ENCODE measurements around the gene STPG2. TPM values are rescaled to one million over a fixed set of nuclear protein-coding genes. Genes with fewer than 3 reads are reported as not detected.

STPG2 gene
- total RNA-seq, 5 donors from 2014 or later (not counting 1 experiment from before 2014, with no cell fraction given): 0.19 to 0.35 (median 0.26) TPM; not detected in 2

DNA sequence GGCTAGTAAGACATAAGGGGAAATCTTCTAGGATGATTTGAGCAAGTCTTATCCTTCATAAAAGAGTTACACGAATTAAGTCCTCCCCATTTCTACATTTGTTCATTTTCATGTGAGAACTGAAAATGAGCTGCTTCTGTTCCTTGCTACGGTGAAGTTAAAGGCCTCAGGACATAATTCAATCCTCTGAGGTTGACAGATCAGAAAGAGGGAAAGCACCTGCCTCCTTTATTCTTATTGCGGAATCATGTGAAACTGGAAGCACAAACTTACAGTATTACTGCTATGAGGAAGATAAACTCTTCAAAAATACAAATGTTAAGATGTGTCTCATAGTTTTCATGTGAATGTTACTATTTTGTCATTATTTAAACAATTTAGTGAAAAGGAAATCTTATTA lies 395.3 kb downstream of the STPG2 start:
- H3K27me3 ChIP-seq (replicated peaks in 1 of 2; ENCODE audit: control insufficient read depth in 2 of 2, extremely low read depth in 1 of 2, insufficient read depth in 2 of 2, low read length in 1 of 2): no peaks in the 10 kb centered on the region
- H3K9me3 ChIP-seq: no peaks in the 10 kb centered on the region
- Mint-ChIP-seq H3K4me1 (no peaks in the 10 kb centered on the region), H3K4me3 (no peak overlapping the region), H3K27ac (no peak overlapping the region), H3K27me3 (no peaks in the 10 kb centered on the region), H3K9me3 (peaks cover 0 to 3% (median 0%) of the 10 kb centered on the region in 3 donors), H3K36me3 (no peaks in the 10 kb centered on the region)
- no peaks in the 10 kb centered on the region for H3K4me1 ChIP-seq (ENCODE audit: control insufficient read depth in 1 of 2, extremely low read depth in 1 of 2, insufficient read depth in 2 of 2, low read length in 2 of 2)
- DNase-seq (no peak), ATAC-seq (replicated peaks in 1 of 4) (no peak)
- no peak overlapping the region for H3K4me3 ChIP-seq (ENCODE audit: control insufficient read depth in 1 of 2, extremely low read depth in 1 of 2, low read length in 1 of 2)
- H3K36me3 ChIP-seq (ENCODE audit: control insufficient read depth in 2 of 2, extremely low read depth in 1 of 2, insufficient read depth in 1 of 2, low read length in 1 of 2): no peaks in the 10 kb centered on the region
- WGBS (ENCODE audit: insufficient coverage): no CpG with 5 or more reads among the region's 3 CpGs
- ChIA-PET CTCF (interaction anchor here in 1 of 2 donors (0.6 kb wide), 1 partner anchor 745 kb away, joined by 3 read pairs; no protein-coding TSS in a partner anchor), POLR2A (interaction anchor here in 1 of 2 donors (0.7 kb wide), 1 partner anchor 7 kb away, joined by 4 read pairs; no protein-coding TSS in a partner anchor)
- no peak overlapping the region for H3K27ac ChIP-seq (ENCODE audit: low read length)

DNA sequence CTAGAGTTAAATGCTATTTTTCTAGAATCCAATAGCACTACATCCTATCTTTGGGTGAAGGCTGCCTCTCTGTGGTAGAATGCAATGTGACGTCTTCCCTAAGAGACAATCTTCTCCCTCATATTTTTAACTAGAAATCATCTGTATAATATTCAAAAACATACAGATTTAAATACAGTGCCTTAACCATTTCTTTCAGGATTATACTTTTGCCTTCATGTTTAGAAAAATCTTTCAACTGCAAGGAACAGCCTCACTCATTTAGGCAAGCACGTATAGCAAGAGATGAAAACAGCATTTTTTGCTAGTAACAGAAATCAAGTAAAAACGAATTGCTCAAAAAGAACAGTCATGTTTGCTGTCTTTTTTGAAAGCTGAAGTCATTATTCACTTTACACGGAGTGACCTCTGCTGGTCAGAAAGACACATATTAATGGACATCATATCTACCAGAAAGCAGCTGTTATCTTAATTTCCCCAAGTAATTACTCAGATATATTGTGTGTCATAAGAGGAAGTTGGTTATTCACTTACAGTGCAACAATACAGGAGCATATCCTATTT lies 422.3 kb downstream of the STPG2 start:
- Mint-ChIP-seq H3K27ac (no peak overlapping the region), H3K4me3 (no peak overlapping the region), H3K36me3 (no peaks in the 10 kb centered on the region), H3K4me1 (no peaks in the 10 kb centered on the region), H3K9me3 (peaks cover 0 to 3% (median 0%) of the 10 kb centered on the region in 3 donors), H3K27me3 (no peaks in the 10 kb centered on the region)
- Histone ChIP-seq H3K4me1 (ENCODE audit: control insufficient read depth in 1 of 2, extremely low read depth in 1 of 2, insufficient read depth in 2 of 2, low read length in 2 of 2) (no peaks in the 10 kb centered on the region), H3K36me3 (ENCODE audit: control insufficient read depth in 2 of 2, extremely low read depth in 1 of 2, insufficient read depth in 1 of 2, low read length in 1 of 2) (no peaks in the 10 kb centered on the region), H3K27me3 (replicated peaks in 1 of 2; ENCODE audit: control insufficient read depth in 2 of 2, extremely low read depth in 1 of 2, insufficient read depth in 2 of 2, low read length in 1 of 2) (no peaks in the 10 kb centered on the region), H3K4me3 (ENCODE audit: control insufficient read depth in 1 of 2, extremely low read depth in 1 of 2, low read length in 1 of 2) (no peak overlapping the region), H3K27ac (ENCODE audit: low read length) (no peak overlapping the region), H3K9me3 (no peaks in the 10 kb centered on the region)
- 0% methylated on average over 1 of the region's 4 CpGs for WGBS (ENCODE audit: insufficient coverage)
- no peak for DNase-seq
- POLR2A ChIA-PET: no interaction called here
- ATAC-seq (replicated peaks in 1 of 4): no peak
- CTCF ChIA-PET: no interaction called here

DNA sequence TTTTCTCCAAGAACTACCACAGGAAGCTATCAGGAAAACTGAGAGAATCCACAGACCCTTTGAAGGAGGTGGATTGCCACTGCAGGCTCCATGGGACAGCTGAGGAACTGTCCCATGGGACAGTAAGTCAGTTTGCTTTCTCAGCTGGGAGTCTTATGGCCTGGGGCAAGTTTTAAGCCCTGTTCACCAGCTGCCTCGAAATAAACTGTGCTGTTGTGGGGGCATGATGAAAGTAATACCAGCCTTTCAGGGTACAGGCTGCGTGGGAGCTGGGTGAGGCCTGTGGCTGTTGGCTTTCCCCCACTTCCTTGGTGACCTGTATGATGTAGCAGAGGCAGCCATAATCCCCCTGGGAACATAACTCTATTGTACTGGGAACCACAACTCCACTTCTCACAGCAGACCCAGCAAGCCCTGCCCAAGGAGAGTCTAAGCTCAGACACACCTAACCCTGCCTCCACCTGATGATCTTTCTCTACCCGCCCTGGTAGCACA lies 452.1 kb downstream of the STPG2 start:
- Histone ChIP-seq H3K36me3 (ENCODE audit: control insufficient read depth in 2 of 2, extremely low read depth in 1 of 2, insufficient read depth in 1 of 2, low read length in 1 of 2) (no peaks in the 10 kb centered on the region), H3K4me3 (ENCODE audit: control insufficient read depth in 1 of 2, extremely low read depth in 1 of 2, low read length in 1 of 2) (no peak overlapping the region), H3K9me3 (no peaks in the 10 kb centered on the region), H3K4me1 (ENCODE audit: control insufficient read depth in 1 of 2, extremely low read depth in 1 of 2, insufficient read depth in 2 of 2, low read length in 2 of 2) (no peaks in the 10 kb centered on the region), H3K27ac (ENCODE audit: low read length) (no peak overlapping the region), H3K27me3 (replicated peaks in 1 of 2; ENCODE audit: control insufficient read depth in 2 of 2, extremely low read depth in 1 of 2, insufficient read depth in 2 of 2, low read length in 1 of 2) (no peaks in the 10 kb centered on the region)
- no peak for DNase-seq
- ChIA-PET POLR2A (no interaction called here), CTCF (no interaction called here)
- H3K36me3 Mint-ChIP-seq: no peaks in the 10 kb centered on the region
- no peak overlapping the region for H3K4me3 Mint-ChIP-seq
- peaks cover 20 to 43% (median 27%) of the 10 kb centered on the region in 3 donors for H3K9me3 Mint-ChIP-seq
- no peaks in the 10 kb centered on the region for H3K27me3 Mint-ChIP-seq
- H3K4me1 Mint-ChIP-seq: no peaks in the 10 kb centered on the region
- H3K27ac Mint-ChIP-seq: no peak overlapping the region
- no peak for ATAC-seq (replicated peaks in 1 of 4)
- 57% methylated on average over 3 of the region's 3 CpGs for WGBS (ENCODE audit: insufficient coverage)

DNA sequence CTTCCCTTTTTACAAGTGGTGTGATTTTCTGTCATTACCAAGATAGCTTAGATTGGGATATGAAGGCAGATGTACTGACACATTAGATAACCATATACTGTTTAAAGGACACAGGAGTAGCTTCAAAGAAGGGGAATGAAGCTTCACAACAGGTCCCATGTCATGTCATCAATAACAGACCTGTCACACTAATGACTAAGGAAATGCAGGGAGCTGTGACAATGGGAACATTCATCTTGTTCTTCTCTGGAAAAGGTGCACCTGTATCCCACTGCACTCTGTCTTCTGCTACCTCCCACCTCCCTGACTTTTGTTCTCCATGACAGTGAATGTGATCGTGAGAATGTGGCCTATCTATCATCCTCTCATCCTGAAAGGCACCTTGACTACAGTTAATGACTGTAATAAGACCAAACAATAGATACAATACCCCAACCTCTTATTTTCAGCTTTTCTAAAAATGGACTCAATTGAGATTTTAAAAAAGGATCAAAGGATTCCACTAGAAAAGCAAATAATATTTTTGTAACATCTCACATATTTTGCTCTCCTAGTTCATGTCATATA lies 472.5 kb downstream of the STPG2 start:
- Histone ChIP-seq H3K9me3 (no peaks in the 10 kb centered on the region), H3K4me3 (ENCODE audit: control insufficient read depth in 1 of 2, extremely low read depth in 1 of 2, low read length in 1 of 2) (no peak overlapping the region), H3K27ac (ENCODE audit: low read length) (no peak overlapping the region), H3K27me3 (replicated peaks in 1 of 2; ENCODE audit: control insufficient read depth in 2 of 2, extremely low read depth in 1 of 2, insufficient read depth in 2 of 2, low read length in 1 of 2) (no peaks in the 10 kb centered on the region), H3K4me1 (ENCODE audit: control insufficient read depth in 1 of 2, extremely low read depth in 1 of 2, insufficient read depth in 2 of 2, low read length in 2 of 2) (no peaks in the 10 kb centered on the region), H3K36me3 (ENCODE audit: control insufficient read depth in 2 of 2, extremely low read depth in 1 of 2, insufficient read depth in 1 of 2, low read length in 1 of 2) (no peaks in the 10 kb centered on the region)
- no peak overlapping the region for H3K4me3 Mint-ChIP-seq
- no peak overlapping the region for H3K27ac Mint-ChIP-seq
- H3K9me3 Mint-ChIP-seq: peaks cover 3 to 8% (median 5%) of the 10 kb centered on the region in 3 donors
- ChIA-PET CTCF (no interaction called here), POLR2A (no interaction called here)
- H3K36me3 Mint-ChIP-seq: no peaks in the 10 kb centered on the region
- H3K4me1 Mint-ChIP-seq: no peaks in the 10 kb centered on the region
- no peak for DNase-seq
- H3K27me3 Mint-ChIP-seq: no peaks in the 10 kb centered on the region
- no peak for ATAC-seq (replicated peaks in 1 of 4)
- 33% methylated on average over 1 of the region's 1 CpG for WGBS (ENCODE audit: insufficient coverage)

DNA sequence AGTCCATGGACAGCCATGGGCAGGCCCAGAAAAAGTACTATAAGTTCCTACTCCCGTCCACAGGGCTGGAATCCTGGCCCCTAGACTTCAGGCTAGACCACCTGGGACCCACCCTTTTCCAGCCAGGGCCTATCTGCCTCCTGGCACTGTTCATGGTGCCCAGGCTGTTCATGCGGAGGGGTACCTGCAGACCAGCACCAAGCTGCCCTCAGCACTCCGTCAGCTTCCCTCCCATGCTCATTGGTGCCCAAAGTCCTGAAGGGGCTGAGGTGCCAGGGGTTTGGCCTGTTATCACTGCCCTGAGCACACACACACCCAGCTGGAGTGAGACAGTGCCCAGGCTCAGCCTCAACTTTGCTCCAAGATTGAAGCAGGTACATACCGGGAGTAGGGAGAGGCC lies 477.7 kb downstream of the STPG2 start:
- no peaks in the 10 kb centered on the region for H3K27me3 ChIP-seq (replicated peaks in 1 of 2; ENCODE audit: control insufficient read depth in 2 of 2, extremely low read depth in 1 of 2, insufficient read depth in 2 of 2, low read length in 1 of 2)
- no peak for DNase-seq
- Mint-ChIP-seq H3K4me3 (no peak overlapping the region), H3K4me1 (no peaks in the 10 kb centered on the region), H3K36me3 (no peaks in the 10 kb centered on the region), H3K27ac (no peak overlapping the region), H3K27me3 (no peaks in the 10 kb centered on the region), H3K9me3 (peaks cover 0 to 8% (median 5%) of the 10 kb centered on the region in 3 donors)
- CTCF ChIA-PET: no interaction called here
- H3K4me1 ChIP-seq (ENCODE audit: control insufficient read depth in 1 of 2, extremely low read depth in 1 of 2, insufficient read depth in 2 of 2, low read length in 2 of 2): no peaks in the 10 kb centered on the region
- POLR2A ChIA-PET: no interaction called here
- H3K4me3 ChIP-seq (ENCODE audit: control insufficient read depth in 1 of 2, extremely low read depth in 1 of 2, low read length in 1 of 2): no peak overlapping the region
- no peaks in the 10 kb centered on the region for H3K36me3 ChIP-seq (ENCODE audit: control insufficient read depth in 2 of 2, extremely low read depth in 1 of 2, insufficient read depth in 1 of 2, low read length in 1 of 2)
- no peaks in the 10 kb centered on the region for H3K9me3 ChIP-seq
- ATAC-seq (replicated peaks in 1 of 4): no peak
- WGBS (ENCODE audit: insufficient coverage): 92% methylated on average over 3 of the region's 4 CpGs
- no peak overlapping the region for H3K27ac ChIP-seq (ENCODE audit: low read length)

DNA sequence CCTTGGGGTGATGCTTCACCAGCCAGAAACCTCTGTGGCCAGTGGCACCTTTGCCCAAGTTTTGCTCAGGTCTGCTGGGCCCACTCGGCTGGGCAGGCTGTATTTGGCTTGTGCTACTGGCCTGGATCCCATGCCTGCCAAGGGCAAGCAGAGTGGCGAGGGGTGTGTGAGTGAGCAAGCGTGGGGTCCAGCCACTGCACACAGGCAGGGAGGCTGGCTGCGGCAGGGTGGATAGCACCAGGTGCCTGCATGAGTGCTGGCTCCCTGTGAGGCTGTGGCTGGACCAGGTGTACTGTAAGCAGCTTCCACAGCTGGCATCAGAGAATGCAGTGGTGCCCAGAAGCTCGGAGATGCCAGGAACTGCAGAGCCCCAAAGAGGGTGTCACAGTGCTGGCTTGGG lies 478.5 kb downstream of the STPG2 start:
- H3K27me3 Mint-ChIP-seq: no peaks in the 10 kb centered on the region
- WGBS (ENCODE audit: insufficient coverage): 70% methylated on average over 5 of the region's 5 CpGs
- H3K36me3 ChIP-seq (ENCODE audit: control insufficient read depth in 2 of 2, extremely low read depth in 1 of 2, insufficient read depth in 1 of 2, low read length in 1 of 2): no peaks in the 10 kb centered on the region
- no peaks in the 10 kb centered on the region for H3K9me3 ChIP-seq
- no peaks in the 10 kb centered on the region for H3K27me3 ChIP-seq (replicated peaks in 1 of 2; ENCODE audit: control insufficient read depth in 2 of 2, extremely low read depth in 1 of 2, insufficient read depth in 2 of 2, low read length in 1 of 2)
- H3K27ac Mint-ChIP-seq: no peak overlapping the region
- CTCF ChIA-PET: no interaction called here
- no peaks in the 10 kb centered on the region for H3K4me1 Mint-ChIP-seq
- H3K36me3 Mint-ChIP-seq: no peaks in the 10 kb centered on the region
- no peak overlapping the region for H3K4me3 Mint-ChIP-seq
- no peak for DNase-seq
- POLR2A ChIA-PET: no interaction called here
- H3K4me3 ChIP-seq (ENCODE audit: control insufficient read depth in 1 of 2, extremely low read depth in 1 of 2, low read length in 1 of 2): no peak overlapping the region
- ATAC-seq (replicated peaks in 1 of 4): no peak
- no peaks in the 10 kb centered on the region for H3K4me1 ChIP-seq (ENCODE audit: control insufficient read depth in 1 of 2, extremely low read depth in 1 of 2, insufficient read depth in 2 of 2, low read length in 2 of 2)
- no peak overlapping the region for H3K27ac ChIP-seq (ENCODE audit: low read length)
- peaks cover 0 to 7% (median 5%) of the 10 kb centered on the region in 3 donors for H3K9me3 Mint-ChIP-seq

Data from T-cell (primary cell).